GM19452 (cell line): ENCODE measurements around the gene HLA-DQB1.
"Not testable (repeated sequence)": the region's sequence is repeated elsewhere in the genome, so short reads cannot be mapped to it uniquely, and the experiment has no call there.

Experiments
- ATAC-seq: cut with Tn5 transposase; IDR thresholded peaks from one replicate; pipeline ENCODE4 v1.9.1; 2021; ENCODE audit not compliant: unreplicated experiment

HLA-DQB1 gene

DNA sequence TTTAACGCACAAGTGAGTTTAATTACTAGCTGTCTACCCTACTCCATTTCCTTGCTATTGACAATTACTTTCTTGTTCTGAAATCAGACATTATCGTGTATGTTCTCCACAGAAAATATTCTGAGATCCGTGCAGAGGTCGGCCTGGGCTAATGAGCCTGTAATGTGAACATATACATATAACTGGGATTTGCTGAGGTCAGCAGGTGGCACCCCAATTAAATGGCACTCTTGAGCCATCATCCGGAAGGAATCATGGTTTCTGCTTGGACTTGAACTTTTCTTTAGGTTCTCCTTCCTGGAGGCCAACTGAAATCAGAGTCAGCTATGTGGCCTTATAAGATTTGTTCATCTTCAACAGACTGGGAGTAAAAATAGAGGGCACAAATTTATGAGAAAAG is 3.6 kb downstream of the HLA-DQB1 start:
- ATAC-seq = no peak

DNA sequence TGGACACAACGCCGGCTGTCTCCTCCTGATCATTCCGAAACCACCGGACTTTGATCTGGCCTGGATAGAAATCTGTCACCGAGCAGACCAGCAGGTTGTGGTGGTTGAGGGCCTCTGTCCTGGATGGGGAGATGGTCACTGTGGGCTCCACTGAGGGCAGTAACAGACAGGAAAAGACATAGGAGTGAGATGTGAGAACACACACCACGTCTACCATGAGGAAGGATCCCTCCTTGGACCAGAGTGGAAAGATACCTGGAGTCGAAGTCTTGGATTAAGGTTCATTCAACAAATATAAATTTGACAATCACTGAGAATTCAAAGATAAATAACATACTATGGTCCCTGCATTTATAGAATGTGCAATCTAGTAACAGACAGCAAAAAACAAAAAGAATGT is 4.4 kb downstream of the HLA-DQB1 start:
- no peak for ATAC-seq

DNA sequence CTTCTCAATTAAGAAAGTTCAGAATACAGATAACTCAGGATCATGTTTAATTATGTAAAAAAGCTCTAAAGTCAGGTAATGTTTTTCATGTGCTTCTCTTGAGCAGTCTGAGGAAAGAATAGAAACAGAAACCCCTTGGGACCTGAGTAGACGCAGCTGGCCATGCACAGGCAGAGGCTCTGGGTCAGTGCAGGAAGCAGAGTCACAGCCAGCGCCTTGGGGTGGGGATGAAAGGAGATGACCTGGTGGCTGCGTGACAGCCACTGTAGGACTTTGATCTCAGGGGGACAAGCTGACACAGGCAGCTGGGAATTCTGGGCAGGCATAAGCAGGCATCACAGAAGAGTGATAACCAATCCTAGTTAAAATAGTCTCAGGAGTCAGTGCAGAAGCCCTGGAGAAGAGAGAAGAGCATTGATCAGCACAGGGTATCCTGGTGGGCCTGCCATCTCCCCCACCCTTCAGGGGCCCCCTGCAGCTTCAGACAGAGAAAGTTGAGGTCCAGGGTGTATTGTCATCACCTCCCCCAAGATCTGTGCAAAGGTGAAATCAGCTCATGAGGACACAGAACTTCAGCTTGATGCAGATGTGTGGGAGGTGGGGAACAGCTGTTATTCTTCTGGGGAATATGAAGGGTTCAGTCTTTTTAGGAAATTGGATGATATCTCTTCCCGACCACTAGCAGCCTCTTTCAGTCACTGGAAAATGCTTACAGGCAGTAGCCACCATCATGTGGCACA is 6.4 kb downstream of the HLA-DQB1 start:
- ATAC-seq = no peak

- ATAC-seq = no peak
Measured at GRCh38 chr6:32658268-32658897, 8.1 kb downstream of the HLA-DQB1 start.

- ATAC-seq = not testable (repeated sequence)
Measured at GRCh38 chr6:32657819-32658218, 8.6 kb downstream of the HLA-DQB1 start.

GRCh38 chr6:32657329-32657728 is 9.1 kb downstream of the HLA-DQB1 start:
- ATAC-seq = not testable (repeated sequence)

- ATAC-seq = no peak
Measured at GRCh38 chr6:32655203-32655710, 11.2 kb downstream of the HLA-DQB1 start.

DNA sequence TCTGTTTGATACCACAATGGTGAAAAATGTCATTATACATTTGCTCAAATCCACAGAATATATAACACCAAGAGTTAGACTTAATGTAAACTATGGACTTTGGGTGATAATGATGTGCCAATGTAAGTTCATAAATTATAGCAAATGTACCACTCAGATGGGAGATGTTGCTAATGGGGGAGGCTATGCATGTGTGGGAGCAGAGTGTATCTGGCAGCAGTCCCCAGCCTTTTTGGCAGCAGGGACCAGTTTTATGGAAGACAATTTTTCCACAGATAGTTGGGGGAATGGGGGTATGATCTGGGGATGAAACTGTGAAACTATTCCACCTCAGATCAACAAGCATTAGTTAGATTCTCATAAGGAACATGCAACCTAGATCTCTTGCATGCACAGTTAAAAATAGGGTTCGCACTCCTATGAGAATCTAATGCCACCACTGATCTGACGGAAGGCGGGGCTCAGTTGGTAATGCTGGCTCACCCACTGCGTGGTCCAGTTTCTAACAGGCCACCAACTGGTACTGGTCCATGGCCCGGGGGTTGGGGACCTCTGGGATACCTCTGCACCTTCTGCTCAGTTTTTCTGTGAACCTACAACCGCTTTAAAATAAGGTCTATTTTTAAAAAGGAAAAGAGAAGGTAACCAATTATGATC is 21.3 kb downstream of the HLA-DQB1 start:
- ATAC-seq = no peak

DNA sequence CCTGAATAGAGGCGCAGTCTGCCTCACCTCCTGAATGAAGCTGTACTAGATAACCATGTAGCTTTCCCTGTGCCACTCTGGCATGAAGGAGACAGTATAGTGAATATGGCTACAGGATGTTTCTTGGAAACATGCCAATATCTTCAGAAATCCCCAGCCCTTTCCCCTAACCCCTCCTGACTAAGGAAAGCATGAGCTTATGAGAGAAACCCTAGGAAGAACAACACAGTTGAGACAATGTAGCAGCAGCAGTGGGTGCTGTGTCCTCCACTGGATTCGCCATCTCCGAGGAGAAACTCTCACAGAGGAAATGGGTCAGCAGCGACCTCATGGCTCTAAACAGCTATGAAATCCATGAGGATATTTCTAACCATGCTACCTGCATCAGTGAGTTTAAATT is 22.6 kb downstream of the HLA-DQB1 start:
- ATAC-seq = no peak

- no peak for ATAC-seq
Measured at GRCh38 chr6:32642720-32643106, 23.7 kb downstream of the HLA-DQB1 start.

DNA sequence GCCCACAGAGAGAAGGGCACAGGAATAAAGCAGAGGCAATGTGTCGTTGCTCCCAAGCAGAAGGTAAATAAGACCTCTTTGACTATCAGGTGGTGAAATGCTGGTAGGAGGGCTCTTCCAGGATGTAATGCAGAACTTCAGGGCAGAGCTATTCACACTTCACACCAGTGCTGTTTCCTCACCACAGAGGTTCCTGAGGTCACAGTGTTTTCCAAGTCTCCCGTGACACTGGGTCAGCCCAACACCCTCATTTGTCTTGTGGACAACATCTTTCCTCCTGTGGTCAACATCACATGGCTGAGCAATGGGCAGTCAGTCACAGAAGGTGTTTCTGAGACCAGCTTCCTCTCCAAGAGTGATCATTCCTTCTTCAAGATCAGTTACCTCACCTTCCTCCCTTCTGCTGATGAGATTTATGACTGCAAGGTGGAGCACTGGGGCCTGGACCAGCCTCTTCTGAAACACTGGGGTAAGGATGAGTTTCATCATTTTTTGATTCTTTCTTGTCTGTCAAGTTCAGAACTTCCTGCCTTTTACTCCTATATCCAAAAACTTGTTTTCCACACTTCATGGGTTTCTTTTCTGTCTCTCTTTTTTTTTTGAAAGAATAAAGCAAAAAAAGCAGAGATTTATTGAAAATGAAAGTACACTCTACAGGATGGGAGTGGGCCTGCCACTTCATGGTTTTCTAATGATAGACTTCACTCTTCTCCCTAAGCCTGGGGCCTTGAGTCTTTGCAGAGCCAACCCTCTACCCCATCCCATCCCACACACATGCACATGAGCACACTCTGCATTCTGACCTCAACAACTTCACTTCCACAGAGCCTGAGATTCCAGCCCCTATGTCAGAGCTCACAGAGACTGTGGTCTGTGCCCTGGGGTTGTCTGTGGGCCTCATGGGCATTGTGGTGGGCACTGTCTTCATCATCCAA is 24.4 kb downstream of the HLA-DQB1 start:
- not testable (repeated sequence) for ATAC-seq

DNA sequence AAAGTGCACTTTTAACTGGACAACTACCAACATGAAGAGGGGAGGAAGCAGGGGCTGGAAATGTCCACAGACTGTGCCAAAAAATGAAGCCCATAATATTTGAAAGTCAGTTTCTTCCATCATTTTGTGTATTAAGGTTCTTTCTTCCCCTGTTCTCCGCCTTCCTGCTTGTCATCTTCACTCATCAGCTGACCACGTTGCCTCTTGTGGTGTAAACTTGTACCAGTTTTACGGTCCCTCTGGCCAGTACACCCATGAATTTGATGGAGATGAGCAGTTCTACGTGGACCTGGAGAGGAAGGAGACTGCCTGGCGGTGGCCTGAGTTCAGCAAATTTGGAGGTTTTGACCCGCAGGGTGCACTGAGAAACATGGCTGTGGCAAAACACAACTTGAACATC is 25.3 kb downstream of the HLA-DQB1 start:
- ATAC-seq = no peak

- no peak for ATAC-seq
Measured at GRCh38 chr6:32639440-32640394, 26.7 kb downstream of the HLA-DQB1 start.

GRCh38 chr6:32638532-32639219 is 27.8 kb downstream of the HLA-DQB1 start:
- ATAC-seq = no peak

DNA sequence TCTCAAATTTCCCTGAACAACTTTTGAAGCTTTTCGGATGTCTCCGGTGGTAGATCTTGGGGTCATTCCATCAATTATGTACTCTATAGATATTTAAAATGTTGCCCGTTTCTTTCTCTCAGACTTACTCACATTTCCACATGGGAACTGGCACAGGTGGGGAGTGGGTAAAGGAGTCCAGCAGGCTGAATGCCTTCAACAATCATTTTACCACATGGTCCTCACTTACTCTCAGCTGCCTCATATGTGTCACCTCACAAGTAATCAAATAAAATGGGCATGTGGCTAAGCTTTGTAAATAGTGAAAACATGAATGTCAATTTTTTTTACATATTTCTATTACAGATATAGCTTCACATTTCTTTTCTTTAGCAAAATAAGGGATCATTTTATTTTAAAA is 28.6 kb downstream of the HLA-DQB1 start:
- no peak for ATAC-seq

GRCh38 chr6:32637219-32637880 is 29.1 kb downstream of the HLA-DQB1 start, which contains the start of gene HLA-DQA1:
TSS of gene HLA-DQA1 (plus strand) at chr6:32637406. CDS start at chr6:32637459, 53 bp downstream.
- peak; percentile 54 for ATAC-seq

GRCh38 chr6:32635526-32636123 is 30.8 kb downstream of the HLA-DQB1 start:
- no peak for ATAC-seq

DNA sequence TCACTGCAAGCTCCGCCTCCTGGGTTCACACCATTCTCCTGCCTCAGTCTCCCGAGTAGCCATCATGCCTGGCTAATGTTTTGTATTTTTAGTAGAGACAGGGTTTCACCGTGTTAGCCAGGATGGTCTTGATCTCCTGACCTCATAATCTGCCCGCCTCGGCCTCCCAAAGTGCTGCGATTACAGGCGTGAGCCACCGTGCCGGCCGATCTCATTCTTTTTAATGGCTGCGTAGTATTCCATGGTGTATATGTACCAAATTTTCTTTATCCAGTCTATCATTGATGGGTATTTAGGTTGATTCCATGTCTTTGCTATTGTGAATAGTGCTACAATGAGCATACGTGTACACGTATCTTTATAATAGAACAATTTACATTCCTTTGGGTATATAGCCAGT is 36.7 kb downstream of the HLA-DQB1 start:
- ATAC-seq = not testable (repeated sequence)
